Panc1 (cell line): ENCODE data around the gene PRKCQ. TPM values are rescaled to one million over a fixed set of nuclear protein-coding genes. Genes with fewer than 3 reads are reported as not detected.

Experiments used
- ATAC-seq: fragments of 200-7000 bp; cut with Tn5 transposase; 2 replicates; pipeline ENCODE4 v1.9.1; 2020; ENCODE audit warnings: mild to moderate bottlenecking, moderate library complexity
- BruUV-seq: library from RNA; stranded (reverse); fragments of 400-500 nt; replicated peaks from 2 replicates; lab custom pipeline; 2021; lab: Mats Ljungman, UMichigan
- CTCF ChIA-PET: fragments of 300-600 bp; sonication (Branson Sonifier 250); formaldehyde crosslinking; loops from one replicate; lab custom pipeline; 2022; ENCODE audit warnings: antibody characterized with exemption; lab: Charles Lee
- POLR2A ChIA-PET: fragments of 300-600 bp; sonication (Branson Sonifier 250); formaldehyde crosslinking; loops from one replicate; lab custom pipeline; 2022; ENCODE audit warnings: antibody characterized with exemption; lab: Charles Lee
- DNase-seq: peaks from one replicate; pipeline ENCODE4 v3.0.0-alpha.2; 2010; ENCODE audit warnings: low read depth, low spot score
- H3K27ac ChIP-seq: 2 replicates; pipeline ENCODE4 v1.5.1; 2011; ENCODE audit warnings: mild to moderate bottlenecking, low read length, inconsistent platforms
- H3K27me3 ChIP-seq: fragments of 200-500 bp; sonication (Bioruptor generic); 2 replicates; pipeline ENCODE4 v1.6.0; 2014; ENCODE audit warnings: low read length, inconsistent platforms; ENCODE audit not compliant: control insufficient read depth, insufficient read depth
- H3K36me3 ChIP-seq: fragments of 200-500 bp; sonication (Bioruptor generic); 2 replicates; pipeline ENCODE4 v1.5.1; 2014; ENCODE audit warnings: inconsistent platforms, mild to moderate bottlenecking, low read length, moderate library complexity; ENCODE audit not compliant: control insufficient read depth, insufficient read depth
- H3K4me1 ChIP-seq: 2 replicates; pipeline ENCODE4 v1.5.1; 2011; ENCODE audit warnings: inconsistent platforms, mild to moderate bottlenecking, low read length, moderate library complexity; ENCODE audit not compliant: control insufficient read depth, insufficient read depth
- H3K4me3 ChIP-seq, 2 experiments: 2 replicates each; pipeline ENCODE4 v1.5.1; 2011 to 2012; ENCODE audit warnings: low read depth in 2 of 2, low read length in 2 of 2, mild to moderate bottlenecking in 2 of 2, inconsistent platforms in 1 of 2, moderate library complexity in 1 of 2
- H3K9me3 ChIP-seq: fragments of 200-500 bp; sonication (Bioruptor generic); 2 replicates; pipeline ENCODE4 v1.5.1; 2014; ENCODE audit warnings: low read depth, mild to moderate bottlenecking, inconsistent platforms, low read length, moderate library complexity; ENCODE audit not compliant: control insufficient read depth, insufficient read depth
- CTCF ChIP-seq: fragments of 450-650 bp; IDR thresholded peaks from 2 replicates; pipeline ENCODE4 v1.5.1; 2017; ENCODE audit warnings: mild to moderate bottlenecking
- POLR2AphosphoS5 ChIP-seq: IDR thresholded peaks from 2 replicates; pipeline ENCODE4 v1.6.1; 2012; ENCODE audit warnings: mild to moderate bottlenecking, low read depth, low read length, moderate library complexity
- REST ChIP-seq, 2 experiments: IDR thresholded peaks; 2 replicates each; pipeline ENCODE4 v1.6.1; 2011 to 2012; ENCODE audit warnings: low read depth in 2 of 2, control low read depth in 1 of 2, low read length in 1 of 2, mild to moderate bottlenecking in 1 of 2, moderate library complexity in 1 of 2; ENCODE audit not compliant: insufficient read depth in 1 of 2
- SIN3A ChIP-seq: IDR thresholded peaks from 2 replicates; pipeline ENCODE4 v1.6.1; 2012; ENCODE audit warnings: low read depth, mild to moderate bottlenecking, low read length, moderate library complexity, borderline replicate concordance; ENCODE audit not compliant: insufficient read depth
- TCF7L2 ChIP-seq: IDR thresholded peaks from 2 replicates; pipeline ENCODE4 v1.6.1; 2011; ENCODE audit warnings: mild to moderate bottlenecking, low read depth, low read length, inconsistent platforms
- in situ Hi-C: cut with HindIII; loops from 2 replicates; pipeline ENCODE4 v1.10.0; 2016; ENCODE audit warnings: low sequenced_read_pairs, low pct_unique_long_range_greater_than_20kb
- intact Hi-C: fragments of 100-400 bp; cut with micrococcal nuclease; formaldehyde crosslinking; loops from one replicate; pipeline ENCODE4 v1.10.0; 2022; ENCODE audit not compliant: unreplicated experiment
- total RNA-seq: library from RNA; stranded (reverse); gene quantifications from one replicate; pipeline ENCODE4 v1.2.1, GENCODE V29; 2021; ENCODE audit not compliant: unreplicated experiment

PRKCQ gene
- total RNA-seq, 1 experiment from 2014 or later, result 0.23 TPM

- CTCF ChIA-PET, result no interaction called here
- DNase-seq, result no peak
These were observed 149.6 kb downstream of the PRKCQ start for GRCh38 chr10:6430423-6430980.

GRCh38 chr10:6427357-6427959 is 152.6 kb downstream of the PRKCQ start:
- in situ Hi-C loops (no loop called here), intact Hi-C loops (no loop called here)
- Histone ChIP-seq H3K4me3 (no peak overlapping the region), H3K27me3 (no peaks in the 10 kb centered on the region), H3K36me3 (no peaks in the 10 kb centered on the region), H3K9me3 (no peaks in the 10 kb centered on the region), H3K27ac (no peak overlapping the region), H3K4me1 (no peaks in the 10 kb centered on the region)
- ChIA-PET POLR2A (no interaction called here), CTCF (no interaction called here)
- BruUV-seq, result no TSS peak
- TF ChIP-seq POLR2AphosphoS5 (no peak), REST (IDR thresholded peaks at IDR 0.05; ENCODE audit: insufficient read depth in 1 of 2, low read depth in 2 of 2, low read length in 1 of 2) (no peak), SIN3A (no peak), TCF7L2 (no peak), CTCF (no peak)
- ATAC-seq (no peak), DNase-seq (no peak)

More at GRCh38 chr10:6430423-6430980, 149.6 kb downstream of the PRKCQ start:
- intact Hi-C loops (no loop called here), in situ Hi-C loops (no loop called here)
- Histone ChIP-seq H3K4me3 (no peak overlapping the region), H3K9me3 (no peaks in the 10 kb centered on the region), H3K27ac (no peak overlapping the region), H3K27me3 (no peaks in the 10 kb centered on the region), H3K4me1 (no peaks in the 10 kb centered on the region), H3K36me3 (no peaks in the 10 kb centered on the region)
- BruUV-seq, result no TSS peak
- TF ChIP-seq CTCF (no peak), SIN3A (no peak), TCF7L2 (no peak), POLR2AphosphoS5 (no peak), REST (IDR thresholded peaks at IDR 0.05; ENCODE audit: insufficient read depth in 1 of 2, low read depth in 2 of 2, low read length in 1 of 2) (no peak)
- POLR2A ChIA-PET, result no interaction called here
- ATAC-seq, result no peak
